HepG2 (cell line): ENCODE measurements around the gene BCAS3. TPM values are rescaled to one million over a fixed set of nuclear protein-coding genes. Genes with fewer than 3 reads are reported as not detected.

ENCODE experiments used
- ATAC-seq: fragments of 200-7000 bp; cut with Tn5 transposase; 3 replicates; pipeline ENCODE4 v1.9.1; 2020; ENCODE audit warnings: mild to moderate bottlenecking, moderate library complexity
- BruUV-seq: library from RNA; stranded (reverse); fragments of 400-500 nt; replicated peaks from 2 replicates; lab custom pipeline; 2021; lab: Mats Ljungman, UMichigan
- CTCF ChIA-PET: fragments of 300-600 bp; formaldehyde crosslinking; extraction: SDS; loops from one replicate; lab custom pipeline; 2021; ENCODE audit warnings: low total read pairs, inconsistent platforms, low intra/inter-chr PET ratio; lab: Yijun Ruan, JAX
- POLR2A ChIA-PET: fragments of 350-600 bp; sonication (Branson Sonifier 250); formaldehyde crosslinking; loops from one replicate; lab custom pipeline; 2020; ENCODE audit warnings: antibody characterized with exemption, inconsistent platforms; lab: Yijun Ruan, JAX
- DNase-seq: peaks from one replicate; pipeline ENCODE4 v3.0.0-alpha.2; 2015; ENCODE audit warnings: low spot score
- FAIRE-seq: peaks from 3 replicates; lab custom pipeline; 2011; peaks lifted over from hg19 to GRCh38; lab: Jason Lieb, UNC
- H2AFZ ChIP-seq: one replicate; pipeline ENCODE4 v1.6.1; 2011; ENCODE audit warnings: low read length, inconsistent platforms
- H3K27ac ChIP-seq: fragments of 300-600 bp; 3 replicates; pipeline ENCODE4 v1.8.0; 2011; ENCODE audit warnings: mixed run types, mild to moderate bottlenecking, mixed read lengths, low read length, inconsistent platforms; ENCODE audit not compliant: insufficient read depth; ENCODE audit errors: extremely low read length
- H3K27me3 ChIP-seq, 2 experiments: fragments of 200-600 bp in 1 of 2; 2 replicates in 1 of 2; 3 replicates in 1 of 2; pipeline versions ENCODE4 v1.6.0 to v1.8.0; 2011; ENCODE audit warnings: low read length in 2 of 2, mild to moderate bottlenecking in 2 of 2, moderate library complexity in 2 of 2, inconsistent platforms in 1 of 2; ENCODE audit not compliant: insufficient read depth in 2 of 2, control insufficient read depth in 1 of 2
- H3K36me3 ChIP-seq, 2 experiments: fragments of 200-600 bp in 1 of 2; replicated peaks in 1 of 2; 2 replicates in 1 of 2; 3 replicates in 1 of 2; pipeline versions ENCODE4 v1.5.1 to v1.8.0; 2011; ENCODE audit warnings: low read length in 2 of 2, inconsistent platforms in 1 of 2; ENCODE audit not compliant: insufficient read depth in 2 of 2, control insufficient read depth in 1 of 2
- H3K4me1 ChIP-seq: 2 replicates; pipeline ENCODE4 v1.5.1; 2012; ENCODE audit warnings: low read length, inconsistent platforms; ENCODE audit not compliant: insufficient read depth
- H3K4me2 ChIP-seq: 2 replicates; pipeline ENCODE4 v1.6.0; 2011; ENCODE audit warnings: low read depth, low read length, inconsistent platforms
- H3K4me3 ChIP-seq, 3 experiments: fragments of 200-600 bp in 1 of 3; sonication (generic), shearing (Covaris generic) in 1 of 3; replicated peaks in 1 of 3; 2 replicates each; pipeline ENCODE4 v1.5.1; 2011 to 2016; ENCODE audit warnings: low read length in 3 of 3, inconsistent platforms in 2 of 3, low read depth in 2 of 3, mild to moderate bottlenecking in 2 of 3, control low read depth in 1 of 3, mixed read lengths in 1 of 3; ENCODE audit not compliant: insufficient read depth in 1 of 3
- H3K79me2 ChIP-seq: one replicate; pipeline ENCODE4 v1.6.1; 2011; ENCODE audit warnings: low read length, inconsistent platforms; ENCODE audit not compliant: insufficient read depth
- H3K9ac ChIP-seq: 2 replicates; pipeline ENCODE4 v1.6.0; 2011; ENCODE audit warnings: mild to moderate bottlenecking, low read depth, low read length, inconsistent platforms; ENCODE audit not compliant: insufficient read depth
- H3K9me3 ChIP-seq: 2 replicates; pipeline ENCODE4 v1.5.1; 2012; ENCODE audit warnings: mild to moderate bottlenecking, low read length
- H4K20me1 ChIP-seq: 2 replicates; pipeline ENCODE4 v1.6.0; 2011; ENCODE audit warnings: inconsistent platforms, mild to moderate bottlenecking, low read length, moderate library complexity; ENCODE audit not compliant: insufficient read depth
- CEBPB ChIP-seq: IDR thresholded peaks from 2 replicates; pipeline ENCODE4 v1.6.1; 2011; ENCODE audit warnings: low read depth, low read length, improper control_type of control experiment, borderline replicate concordance
- SMAD3 ChIP-seq: sonication (generic); formaldehyde crosslinking; IDR thresholded peaks from 2 replicates; pipeline ENCODE4 v1.4.0; 2020; ENCODE audit warnings: missing genetic modification reagents
- ZNF17 ChIP-seq: sonication (generic); formaldehyde crosslinking; IDR thresholded peaks from 2 replicates; pipeline ENCODE4 v1.5.0; 2020; ENCODE audit warnings: mild to moderate bottlenecking, missing genetic modification reagents
- WGBS: methylation state at CpG from one replicate; pipeline ENCODE4 v1.1.6; 2017; ENCODE audit warnings: low lambda C conversion rate; 5-methylcytosine and 5-hydroxymethylcytosine counted together
- in situ Hi-C: cut with HindIII; loops from 2 replicates; pipeline ENCODE4 v1.10.0; 2017; ENCODE audit warnings: low pct_unique_long_range_greater_than_20kb; ENCODE audit not compliant: extremely low pct_ligation_motif_present
- intact Hi-C: fragments of 100-400 bp; cut with micrococcal nuclease; formaldehyde crosslinking; loops from one replicate; pipeline ENCODE4 v1.10.0; 2022; ENCODE audit not compliant: unreplicated experiment
- polyA plus RNA-seq, 8 experiments: library from polyadenylated mRNA; depleted of rRNA in 3 of 8; stranded (reverse) in 7 of 8; unstranded in 1 of 8; fragments of >200 nt; fragmentation: Illumina TruSeq in 4 of 8; extraction: Trizol in 4 of 8; gene quantifications; 2 replicates each; pipeline versions ENCODE4 v1.2.1 to v1.2.3, GENCODE V29; 2011 to 2016; ENCODE audit warnings: low read depth in 4 of 8, missing spikeins in 1 of 8, mixed read lengths in 1 of 8; ENCODE audit not compliant: insufficient read depth in 1 of 8
- total RNA-seq, 5 experiments: library from RNA; depleted of rRNA; stranded (reverse); fragments of >200 nt; fragmentation: Illumina TruSeq; extraction: Trizol; gene quantifications; 2 replicates each; pipeline ENCODE4 v1.2.3, GENCODE V29; 2016; ENCODE audit warnings: low read depth in 1 of 5
- TF ChIP-seq, protein P1 (sequence below): sonication (generic); formaldehyde crosslinking; IDR thresholded peaks from 2 replicates; pipeline ENCODE4 v1.4.0; 2020; ENCODE audit warnings: mild to moderate bottlenecking, missing genetic modification reagents
- TF ChIP-seq, protein P2 (sequence below): sonication (generic); formaldehyde crosslinking; IDR thresholded peaks from 2 replicates; pipeline ENCODE4 v1.4.0; 2020; ENCODE audit warnings: mild to moderate bottlenecking, missing genetic modification reagents

BCAS3 gene
- total and polyA plus RNA-seq, 2 of the 13 experiments (the other 11 are each of a cell fraction or from before 2014, with no cell fraction given) = 10.7 to 11.2 TPM

DNA sequence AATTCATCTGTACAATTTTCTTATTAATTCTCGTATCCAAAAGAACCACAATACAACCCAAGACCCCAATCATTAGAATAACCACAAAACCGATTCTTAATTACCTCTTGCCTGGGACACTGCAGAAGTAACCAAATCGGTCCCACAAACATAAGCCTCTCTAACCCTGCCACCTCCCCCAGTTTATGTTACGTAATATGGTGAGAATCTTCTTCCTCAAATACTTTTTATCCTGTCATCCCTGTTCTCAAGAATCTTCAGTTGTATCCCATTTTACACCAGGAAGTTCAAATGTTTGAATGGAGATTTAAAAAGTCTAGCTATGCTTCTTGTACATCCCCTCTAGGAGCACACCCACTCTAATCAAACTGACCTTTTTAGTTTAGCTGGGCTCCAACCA, 452.7 kb downstream of the BCAS3 start:
- ChIA-PET POLR2A (no interaction called here), CTCF (no interaction called here)
- no TSS peak for BruUV-seq
- TF ChIP-seq, protein P1, sequence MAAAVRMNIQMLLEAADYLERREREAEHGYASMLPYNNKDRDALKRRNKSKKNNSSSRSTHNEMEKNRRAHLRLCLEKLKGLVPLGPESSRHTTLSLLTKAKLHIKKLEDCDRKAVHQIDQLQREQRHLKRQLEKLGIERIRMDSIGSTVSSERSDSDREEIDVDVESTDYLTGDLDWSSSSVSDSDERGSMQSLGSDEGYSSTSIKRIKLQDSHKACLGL (CRISPR knock-in tag) = no peak
- TF ChIP-seq CEBPB = peak; percentile 58
- intact Hi-C loops (no loop called here), in situ Hi-C loops (no loop called here)
- no peaks in the 10 kb centered on the region for H3K4me1 ChIP-seq
- H3K79me2 ChIP-seq = no peaks in the 10 kb centered on the region
- no peak overlapping the region for H2AFZ ChIP-seq
- no peaks in the 10 kb centered on the region for H3K36me3 ChIP-seq
- H3K4me2 ChIP-seq = no peak overlapping the region
- H3K27me3 ChIP-seq = no peaks in the 10 kb centered on the region
- H3K4me3 ChIP-seq = no peak overlapping the region
- DNase-seq (no peak), FAIRE-seq (no peak), ATAC-seq (no peak)
- no peaks in the 10 kb centered on the region for H3K9me3 ChIP-seq
- H3K9ac ChIP-seq = no peak overlapping the region
- WGBS = 56% methylated on average over 4 of the region's 4 CpGs
- H4K20me1 ChIP-seq = no peaks in the 10 kb centered on the region
- no peak overlapping the region for H3K27ac ChIP-seq

- DNase-seq (no peak), FAIRE-seq (no peak), ATAC-seq (no peak)
- Histone ChIP-seq H3K4me1 (no peaks in the 10 kb centered on the region), H3K4me3 (no peak overlapping the region), H3K9me3 (no peaks in the 10 kb centered on the region), H3K9ac (no peak overlapping the region), H3K27ac (no peak overlapping the region), H3K36me3 (no peaks in the 10 kb centered on the region), H3K4me2 (no peak overlapping the region), H2AFZ (no peak overlapping the region), H3K27me3 (no peaks in the 10 kb centered on the region), H3K79me2 (no peaks in the 10 kb centered on the region), H4K20me1 (no peaks in the 10 kb centered on the region)
- 97% methylated on average over 2 of the region's 2 CpGs for WGBS
- BruUV-seq = no TSS peak
- intact Hi-C loops (no loop called here), in situ Hi-C loops (no loop called here)
- TF ChIP-seq ZNF17 (CRISPR knock-in tag) (no peak), SMAD3 (CRISPR knock-in tag) (no peak)
- TF ChIP-seq, protein P2, sequence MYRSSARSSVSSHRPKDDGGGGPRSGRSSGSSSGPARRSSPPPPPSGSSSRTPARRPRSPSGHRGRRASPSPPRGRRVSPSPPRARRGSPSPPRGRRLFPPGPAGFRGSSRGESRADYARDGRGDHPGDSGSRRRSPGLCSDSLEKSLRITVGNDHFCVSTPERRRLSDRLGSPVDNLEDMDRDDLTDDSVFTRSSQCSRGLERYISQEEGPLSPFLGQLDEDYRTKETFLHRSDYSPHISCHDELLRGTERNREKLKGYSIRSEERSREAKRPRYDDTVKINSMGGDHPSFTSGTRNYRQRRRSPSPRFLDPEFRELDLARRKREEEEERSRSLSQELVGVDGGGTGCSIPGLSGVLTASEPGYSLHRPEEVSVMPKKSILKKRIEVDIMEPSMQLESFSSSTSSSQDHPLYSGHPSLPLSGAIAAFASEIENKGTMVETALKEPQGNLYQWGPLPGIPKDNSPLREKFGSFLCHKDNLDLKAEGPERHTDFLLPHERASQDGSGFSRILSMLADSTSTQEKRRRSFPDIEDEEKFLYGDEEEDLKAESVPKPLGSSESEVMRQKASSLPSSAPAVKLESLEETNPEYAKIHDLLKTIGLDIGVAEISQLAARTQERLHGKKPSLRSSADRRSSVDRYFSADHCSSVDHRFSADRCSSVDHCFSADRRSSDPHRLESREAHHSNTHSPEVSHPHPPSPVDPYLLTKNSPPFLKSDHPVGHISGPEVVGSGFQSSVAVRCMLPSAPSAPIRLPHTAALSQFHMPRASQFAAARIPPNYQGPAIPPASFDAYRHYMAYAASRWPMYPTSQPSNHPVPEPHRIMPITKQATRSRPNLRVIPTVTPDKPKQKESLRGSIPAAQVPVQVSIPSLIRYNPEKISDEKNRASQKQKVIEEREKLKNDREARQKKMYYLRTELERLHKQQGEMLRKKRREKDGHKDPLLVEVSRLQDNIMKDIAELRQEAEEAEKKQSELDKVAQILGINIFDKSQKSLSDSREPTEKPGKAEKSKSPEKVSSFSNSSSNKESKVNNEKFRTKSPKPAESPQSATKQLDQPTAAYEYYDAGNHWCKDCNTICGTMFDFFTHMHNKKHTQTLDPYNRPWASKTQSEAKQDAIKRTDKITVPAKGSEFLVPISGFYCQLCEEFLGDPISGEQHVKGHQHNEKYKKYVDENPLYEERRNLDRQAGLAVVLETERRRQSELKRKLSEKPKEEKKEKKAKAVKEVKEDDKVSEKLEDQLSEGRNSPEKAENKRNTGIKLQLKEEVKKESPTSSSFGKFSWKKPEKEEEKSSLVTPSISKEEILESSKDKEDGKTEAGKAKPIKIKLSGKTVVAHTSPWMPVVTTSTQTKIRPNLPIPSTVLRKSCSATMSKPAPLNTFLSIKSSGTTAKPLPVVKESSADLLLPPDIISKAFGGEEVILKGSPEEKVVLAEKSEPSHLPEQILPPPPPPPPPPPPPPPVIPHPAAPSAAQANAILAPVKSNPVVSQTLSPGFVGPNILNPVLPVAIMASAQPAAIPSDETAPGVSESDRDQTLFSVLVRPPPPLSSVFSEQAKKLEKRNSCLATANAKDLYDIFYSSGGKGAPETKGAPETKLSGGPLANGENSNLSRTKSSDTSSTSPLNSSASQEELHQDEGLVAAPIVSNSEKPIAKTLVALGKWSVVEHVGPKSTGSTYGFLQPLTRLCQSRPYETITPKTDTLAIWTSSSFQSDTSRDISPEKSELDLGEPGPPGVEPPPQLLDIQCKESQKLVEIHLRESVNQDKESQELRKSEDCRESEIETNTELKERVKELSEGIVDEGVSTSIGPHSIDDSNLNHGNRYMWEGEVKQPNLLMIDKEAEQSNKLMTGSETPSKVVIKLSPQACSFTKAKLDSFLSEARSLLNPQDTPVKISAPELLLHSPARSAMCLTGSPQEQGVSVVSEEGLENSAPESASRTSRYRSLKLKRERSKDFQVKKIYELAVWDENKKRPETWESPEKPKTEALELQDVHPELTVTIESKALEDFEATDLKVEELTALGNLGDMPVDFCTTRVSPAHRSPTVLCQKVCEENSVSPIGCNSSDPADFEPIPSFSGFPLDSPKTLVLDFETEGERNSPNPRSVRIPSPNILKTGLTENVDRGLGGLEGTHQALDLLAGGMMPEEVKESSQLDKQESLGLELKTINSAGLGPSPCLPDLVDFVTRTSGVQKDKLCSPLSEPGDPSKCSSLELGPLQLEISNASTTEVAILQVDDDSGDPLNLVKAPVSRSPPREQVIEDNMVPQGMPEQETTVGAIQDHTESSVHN (CRISPR knock-in tag) = no peak
- ChIA-PET CTCF (no interaction called here), POLR2A (no interaction called here)
Measured at GRCh38 chr17:61131585-61131984, 453.9 kb downstream of the BCAS3 start.
